Stimulated activated CD8-positive, alpha-beta memory T cell treated with anti-CD3 and anti-CD28 coated beads, Interleukin-4, amount 100 ng/mL, for 24 hours (primary cell): ENCODE data around the gene FBXO3.
"Not testable (repeated sequence)": the region's sequence is repeated elsewhere in the genome, so short reads cannot be mapped to it uniquely, and the experiment has no call there.

Experiments
- DNase-seq: peaks from one replicate; pipeline ENCODE4 v3.0.0-alpha.2; 2020; ENCODE audit warnings: low read depth

FBXO3 gene

GRCh38 chr11:33727539-33727938 is 46.8 kb downstream of the FBXO3 start:
- not testable (repeated sequence) for DNase-seq

- no peak for DNase-seq
Measured at GRCh38 chr11:33725496-33725895, 48.8 kb downstream of the FBXO3 start.

GRCh38 chr11:33724644-33725035 is 49.7 kb downstream of the FBXO3 start:
- DNase-seq: no peak

- DNase-seq: no peak
Measured at GRCh38 chr11:33723238-33723881, 51.0 kb downstream of the FBXO3 start.

GRCh38 chr11:33722590-33723234 is 51.6 kb downstream of the FBXO3 start:
- DNase-seq: peak; percentile 24

GRCh38 chr11:33721984-33722383 is 52.3 kb downstream of the FBXO3 start:
- DNase-seq: no peak

GRCh38 chr11:33721426-33721825 is 52.9 kb downstream of the FBXO3 start:
- no peak for DNase-seq

- no peak for DNase-seq
Measured at GRCh38 chr11:33719587-33719986, 54.7 kb downstream of the FBXO3 start.

- no peak for DNase-seq
Measured at GRCh38 chr11:33718440-33718839, 55.9 kb downstream of the FBXO3 start.

GRCh38 chr11:33716243-33716642 is 58.1 kb downstream of the FBXO3 start:
- DNase-seq: no peak

- no peak for DNase-seq
Measured at GRCh38 chr11:33713856-33714398, 60.4 kb downstream of the FBXO3 start.

GRCh38 chr11:33713151-33713855 is 61.0 kb downstream of the FBXO3 start:
- DNase-seq: no peak

- DNase-seq: no peak
Measured at GRCh38 chr11:33712436-33712835, 61.9 kb downstream of the FBXO3 start.

- no peak for DNase-seq
Measured at GRCh38 chr11:33709466-33709865, 64.9 kb downstream of the FBXO3 start.

GRCh38 chr11:33708985-33709384 is 65.3 kb downstream of the FBXO3 start:
- no peak for DNase-seq

GRCh38 chr11:33707831-33708230 is 66.5 kb downstream of the FBXO3 start:
- DNase-seq: not testable (repeated sequence)

- no peak for DNase-seq
Measured at GRCh38 chr11:33706966-33707365, 67.4 kb downstream of the FBXO3 start.

GRCh38 chr11:33706546-33706945 is 67.8 kb downstream of the FBXO3 start:
- no peak for DNase-seq

- no peak for DNase-seq
Measured at GRCh38 chr11:33704240-33705002, 69.9 kb downstream of the FBXO3 start.

- DNase-seq: no peak
Measured at GRCh38 chr11:33703788-33704187, 70.5 kb downstream of the FBXO3 start.

- DNase-seq: no peak
Measured at GRCh38 chr11:33703234-33703633, 71.1 kb downstream of the FBXO3 start.
